ENCODE data around the gene ITM2A. TPM values are rescaled to one million over a fixed set of nuclear protein-coding genes. Genes with fewer than 3 reads are reported as not detected.

The ITM2A gene
- total RNA-seq, 1 donor = 72.8 TPM

GRCh38 chrX:79364306-79364705 lies 2.8 kb downstream of the ITM2A start:
- Histone ChIP-seq H3K27me3 (ENCODE audit: insufficient read depth, low read length) (no peaks in the 10 kb centered on the region), H3K4me1 (ENCODE audit: insufficient read depth, low read length) (peaks cover 4% of the 10 kb centered on the region)

GRCh38 chrX:79361192-79361870 lies 5.8 kb downstream of the ITM2A start:
- Histone ChIP-seq H3K9me3 (ENCODE audit: low read depth, low read length) (no peaks in the 10 kb centered on the region), H3K4me3 (ENCODE audit: low read length) (no peak overlapping the region), H3K27me3 (ENCODE audit: insufficient read depth, low read length) (no peaks in the 10 kb centered on the region), H3K4me1 (ENCODE audit: insufficient read depth, low read length) (no peaks in the 10 kb centered on the region)

More at GRCh38 chrX:79364306-79364705, 2.8 kb downstream of the ITM2A start:
- Histone ChIP-seq H3K9me3 (ENCODE audit: low read depth, low read length) (no peaks in the 10 kb centered on the region), H3K4me3 (ENCODE audit: low read length) (no peak overlapping the region)

GRCh38 chrX:79336869-79337815 lies 30.0 kb downstream of the ITM2A start:
- peaks cover 6% of the 10 kb centered on the region for H3K4me1 ChIP-seq (ENCODE audit: insufficient read depth, low read length)
- no peaks in the 10 kb centered on the region for H3K9me3 ChIP-seq (ENCODE audit: low read depth, low read length)

GRCh38 chrX:79330022-79330421 lies 37.1 kb downstream of the ITM2A start:
- no peaks in the 10 kb centered on the region for H3K9me3 ChIP-seq (ENCODE audit: low read depth, low read length)
- H3K4me3 ChIP-seq (ENCODE audit: low read length) = no peak overlapping the region
- no peaks in the 10 kb centered on the region for H3K4me1 ChIP-seq (ENCODE audit: insufficient read depth, low read length)
- no peaks in the 10 kb centered on the region for H3K27me3 ChIP-seq (ENCODE audit: insufficient read depth, low read length)

More at GRCh38 chrX:79336869-79337815, 30.0 kb downstream of the ITM2A start:
- Histone ChIP-seq H3K27me3 (ENCODE audit: insufficient read depth, low read length) (no peaks in the 10 kb centered on the region), H3K4me3 (ENCODE audit: low read length) (peak overlapping the region; percentile 26)

- Histone ChIP-seq H3K9me3 (ENCODE audit: low read depth, low read length) (no peaks in the 10 kb centered on the region), H3K4me1 (ENCODE audit: insufficient read depth, low read length) (no peaks in the 10 kb centered on the region), H3K4me3 (ENCODE audit: low read length) (no peak overlapping the region), H3K27me3 (ENCODE audit: insufficient read depth, low read length) (no peaks in the 10 kb centered on the region)
These were observed 41.7 kb downstream of the ITM2A start for GRCh38 chrX:79325263-79325958.

Other genes with a start within 250 kb of the ITM2A start
- 84.1 TPM for gene GPR174, start 222.6 kb downstream of the ITM2A start, total RNA-seq

All from mononuclear cell (primary cell).